T-helper 2 cell treated with Interferon-gamma antibody and Interleukin-4, amounts not matched to agents 100 ng/mL and 5 ng/mL, for 36 hours (primary cell): ENCODE results near the gene SPRED2. TPM values are rescaled to one million over a fixed set of nuclear protein-coding genes. Genes with fewer than 3 reads are reported as not detected.

Experiments used
- intact Hi-C: fragments of 100-400 bp; cut with micrococcal nuclease; formaldehyde crosslinking; loops from one replicate; pipeline ENCODE4 v1.15.1; 2023
- total RNA-seq: library from RNA; stranded (reverse); gene quantifications from 2 replicates; pipeline ENCODE4 v1.2.3, GENCODE V29; 2022

SPRED2 gene
- total RNA-seq, 1 donor from 2014 or later = 7.7 TPM

DNA sequence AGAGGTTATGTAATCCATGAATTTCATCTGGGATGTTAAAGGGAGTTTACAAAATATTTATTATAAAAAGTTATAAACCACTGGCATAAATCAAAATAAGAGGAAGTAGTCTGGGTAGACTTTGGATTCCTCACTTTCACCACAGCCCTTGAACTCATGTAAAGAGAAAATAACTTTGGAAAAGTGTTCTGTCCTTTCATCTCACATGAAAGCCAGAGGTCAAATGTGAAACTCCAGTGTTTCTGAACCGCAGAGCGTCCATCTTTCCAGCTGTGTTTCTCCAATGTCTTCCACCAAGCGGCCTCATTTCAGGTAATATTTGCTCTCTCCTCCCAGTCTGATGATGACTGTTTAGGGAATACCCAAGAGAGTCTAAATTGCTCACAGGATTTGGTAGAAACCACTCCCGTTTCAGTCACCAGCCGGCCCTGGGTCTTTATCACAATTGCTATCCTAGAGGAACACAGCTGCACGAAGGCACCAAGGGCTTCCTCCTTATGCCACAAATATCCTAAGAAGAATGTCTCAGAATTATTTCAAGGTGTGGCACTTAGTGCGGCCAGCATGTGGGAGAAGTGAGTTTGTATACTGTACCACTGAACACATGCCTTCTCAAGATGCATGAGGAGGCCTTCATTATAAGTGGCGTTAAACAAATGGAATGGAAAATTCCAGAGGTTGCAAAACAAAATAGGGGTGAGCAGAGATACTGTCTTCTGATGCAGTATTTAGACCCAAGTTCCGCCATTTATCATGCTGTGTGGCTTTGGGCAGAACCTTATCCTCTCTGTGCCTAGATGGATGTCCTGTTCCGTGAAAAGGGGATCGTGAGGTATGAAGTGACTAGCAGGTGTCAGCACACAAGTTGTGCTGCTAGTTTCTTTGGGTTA, 140.9 kb downstream of the SPRED2 start:
- intact Hi-C loops = no loop called here

DNA sequence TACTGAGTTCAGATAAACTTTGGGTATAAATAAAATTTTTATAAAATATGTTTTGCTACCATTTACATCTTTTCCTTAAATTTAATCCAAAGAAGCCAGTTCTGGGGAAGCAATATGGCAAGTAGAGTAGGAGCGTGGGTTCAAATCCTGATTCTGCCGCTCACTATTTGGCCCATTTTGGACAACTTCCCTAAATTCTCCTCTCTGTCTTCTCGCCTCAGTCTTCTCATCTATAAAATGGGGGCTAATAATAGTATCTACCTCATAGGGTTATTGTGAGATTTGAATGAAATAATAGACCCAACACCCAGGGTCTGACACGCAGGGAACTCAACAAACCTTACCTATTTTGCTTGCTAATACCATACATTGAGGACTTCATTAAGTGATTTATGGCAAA, 145.0 kb downstream of the SPRED2 start:
- intact Hi-C loops = no loop called here

GRCh38 chr2:65282477-65283053, 149.8 kb downstream of the SPRED2 start:
- intact Hi-C loops = no loop called here

- intact Hi-C loops = no loop called here
Observed at GRCh38 chr2:65281627-65282351, 150.6 kb downstream of the SPRED2 start.

- intact Hi-C loops = no loop called here
Observed at GRCh38 chr2:65279756-65280155, 152.6 kb downstream of the SPRED2 start.

- intact Hi-C loops = no loop called here
Observed at GRCh38 chr2:65278531-65278981, 153.8 kb downstream of the SPRED2 start.

GRCh38 chr2:65277791-65278483, 154.5 kb downstream of the SPRED2 start:
- intact Hi-C loops = no loop called here

- intact Hi-C loops = no loop called here
Observed at GRCh38 chr2:65277118-65277517, 155.3 kb downstream of the SPRED2 start.

- intact Hi-C loops = no loop called here
Observed at GRCh38 chr2:65276609-65277008, 155.8 kb downstream of the SPRED2 start.

DNA sequence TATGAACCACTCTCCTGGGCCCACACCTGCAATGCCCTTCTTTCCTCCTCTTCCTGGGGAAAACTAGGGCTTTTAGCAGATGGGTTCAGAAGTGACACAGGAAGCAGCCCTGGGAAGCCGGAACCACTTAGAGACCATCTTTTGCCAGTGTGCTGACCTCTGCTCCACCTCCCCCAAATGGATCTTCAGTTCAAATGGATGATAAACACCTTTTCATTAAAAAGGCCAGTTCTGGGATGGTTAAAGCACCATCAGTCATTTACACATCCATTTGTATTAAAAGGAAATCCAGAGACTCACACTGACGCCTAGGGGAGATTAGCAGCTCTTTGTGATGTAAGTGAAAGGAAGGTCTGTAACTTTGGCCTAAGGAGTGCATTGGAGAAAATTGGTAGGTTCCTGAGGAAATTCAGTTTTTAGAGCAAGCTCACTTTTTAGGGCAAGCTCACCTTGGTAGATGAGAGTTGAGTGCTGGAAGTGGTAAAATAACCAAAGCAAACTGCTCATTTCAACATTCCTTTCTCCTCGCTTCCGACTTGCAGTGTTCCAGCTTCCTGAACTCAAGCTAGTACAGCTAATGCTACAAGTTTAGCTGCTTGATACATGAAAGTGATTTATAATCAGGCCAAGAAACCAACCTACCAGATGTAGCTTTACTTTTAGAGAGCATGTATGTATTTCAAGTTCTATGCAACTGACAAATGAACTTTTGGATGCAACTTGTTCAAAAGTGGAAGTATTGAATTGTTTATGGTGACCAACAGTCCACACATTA, 157.1 kb downstream of the SPRED2 start:
- intact Hi-C loops = no loop called here

DNA sequence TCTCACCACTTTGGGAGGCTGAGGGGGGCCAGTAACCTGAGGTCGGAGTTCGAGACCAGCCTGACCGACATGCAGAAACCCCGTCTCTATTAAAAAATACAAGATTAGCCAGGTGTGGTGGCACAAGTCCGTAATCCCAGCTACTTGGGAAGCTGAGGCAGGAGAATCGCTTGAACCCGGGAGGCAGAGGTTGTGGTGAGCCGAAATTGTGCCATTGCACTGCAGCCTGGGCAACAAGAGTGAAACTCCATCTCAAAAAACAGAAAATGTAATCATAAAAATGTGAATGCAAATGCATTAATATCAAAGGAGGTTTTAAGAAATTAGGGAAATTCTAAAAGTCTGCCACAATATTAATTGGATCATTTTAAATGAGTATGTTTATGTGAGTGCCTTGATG, 159.1 kb downstream of the SPRED2 start:
- intact Hi-C loops = no loop called here

- intact Hi-C loops = no loop called here
Observed at GRCh38 chr2:65268957-65269356, 163.4 kb downstream of the SPRED2 start.

GRCh38 chr2:65267008-65267407, 165.4 kb downstream of the SPRED2 start:
- intact Hi-C loops = no loop called here

DNA sequence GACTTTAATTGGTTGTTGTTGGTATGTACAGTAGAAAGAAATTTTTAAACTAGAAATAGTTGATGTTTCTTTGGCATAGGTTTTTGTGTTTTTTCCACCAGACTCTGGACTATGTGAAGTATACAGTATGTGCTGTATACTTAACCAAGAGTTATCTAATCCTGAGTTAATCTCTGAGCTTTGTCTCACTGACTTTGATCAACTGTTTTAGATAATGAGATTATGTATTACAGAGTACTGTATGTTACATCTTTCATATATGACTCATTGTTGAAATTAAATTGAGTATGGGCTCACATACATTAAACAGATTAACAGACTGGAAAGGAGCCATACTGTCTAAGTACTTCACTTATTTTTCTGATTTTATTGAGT, 166.7 kb downstream of the SPRED2 start:
- intact Hi-C loops = loop anchor here (1.0 to 2.0 kb wide), 3 partner anchors 165 to 308 kb away; no protein-coding TSS in a partner anchor

DNA sequence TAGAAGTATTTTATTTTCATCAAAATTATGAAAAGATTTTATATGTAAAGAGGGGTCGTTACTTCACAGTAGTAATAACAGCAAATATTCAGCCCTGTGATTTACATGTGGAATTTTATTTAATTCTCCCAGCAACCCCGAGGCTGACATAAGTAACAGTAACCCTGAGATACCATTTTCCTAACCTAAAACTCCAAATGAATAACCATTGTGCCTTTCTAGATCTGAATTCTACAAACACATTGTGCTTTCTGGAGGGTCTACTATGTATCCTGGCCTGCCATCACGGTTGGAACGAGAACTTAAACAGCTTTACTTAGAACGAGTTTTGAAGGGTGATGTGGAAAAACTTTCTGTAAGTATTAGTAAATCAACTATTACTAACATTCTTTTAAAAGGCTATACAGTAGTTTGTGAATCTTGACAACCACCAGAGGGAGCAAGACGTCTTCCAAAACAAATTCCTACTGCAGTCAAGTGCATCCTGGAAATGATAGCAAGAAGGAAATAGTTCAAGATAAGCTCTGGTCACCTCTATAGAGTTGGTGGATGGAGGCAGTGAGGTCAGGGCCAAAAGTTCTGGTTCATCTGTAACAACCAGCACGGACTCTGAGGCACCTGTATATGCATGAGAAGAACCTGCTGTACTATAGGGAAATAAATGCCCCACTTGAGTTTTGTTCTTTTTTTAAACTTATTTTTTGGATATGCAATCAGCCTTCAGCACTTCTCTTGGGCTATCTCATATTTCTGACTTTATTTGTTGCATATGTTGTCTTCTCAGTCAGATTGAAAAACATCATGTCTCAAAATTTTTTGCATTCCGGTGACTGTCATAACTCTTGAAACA, 167.4 kb downstream of the SPRED2 start:
- intact Hi-C loops = loop anchor here (1.0 to 2.0 kb wide), 3 partner anchors 166 to 308 kb away; no protein-coding TSS in a partner anchor

- intact Hi-C loops = loop anchor here (2.0 kb wide), 2 partner anchors 167 to 289 kb away; no protein-coding TSS in a partner anchor
Observed at GRCh38 chr2:65263986-65264385, 168.4 kb downstream of the SPRED2 start.

DNA sequence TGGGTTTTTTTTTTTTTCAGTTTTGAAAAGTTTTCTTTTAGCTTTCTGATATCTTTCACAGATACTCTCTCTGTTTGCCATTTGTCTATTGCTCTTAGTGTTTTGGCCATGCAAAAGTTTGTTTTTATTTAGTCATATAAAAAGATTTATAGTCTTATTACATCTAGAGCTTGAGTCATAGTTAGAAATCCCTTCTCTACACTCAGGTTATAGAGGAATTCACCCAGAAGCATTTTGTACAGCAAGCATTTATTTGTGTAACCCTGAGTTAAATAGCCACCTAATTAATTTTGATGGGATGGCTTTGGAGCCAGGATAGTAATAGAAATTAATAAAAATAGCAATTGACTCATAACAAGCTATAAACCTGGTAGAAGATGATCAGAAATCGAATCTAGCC, 169.1 kb downstream of the SPRED2 start:
- intact Hi-C loops = no loop called here

DNA sequence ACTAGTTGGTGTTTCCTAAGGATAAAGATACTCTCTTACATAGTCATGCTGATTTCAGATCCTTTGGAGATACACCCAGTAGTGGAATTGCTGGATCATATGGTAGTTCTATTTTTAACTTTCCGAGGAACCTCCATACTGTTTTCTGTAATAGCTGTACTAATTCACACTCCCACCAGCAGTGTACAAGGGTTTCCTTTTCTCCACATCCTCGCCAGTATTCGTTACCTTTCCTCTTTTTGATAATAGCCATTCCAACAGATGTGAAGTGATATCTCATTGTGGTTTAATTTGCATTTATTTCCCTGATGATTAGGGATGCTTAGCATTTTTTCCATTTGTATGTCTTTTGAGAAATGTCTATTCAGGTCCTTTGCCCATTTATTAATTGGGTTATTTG, 170.7 kb downstream of the SPRED2 start:
- intact Hi-C loops = no loop called here
